Stimulated activated CD4-positive, alpha-beta T cell treated with anti-CD3 and anti-CD28 coated beads, Interleukin-2, amount 100 ng/mL, for 24 hours (primary cell): ENCODE data around the gene GNPDA2.

Experiments used
- DNase-seq, 2 donors: peaks; one replicate each; pipeline ENCODE4 v3.0.0-alpha.2; 2020

The GNPDA2 gene

GRCh38 chr4:44678094-44679041 lies 48.0 kb downstream of the GNPDA2 start, which contains the start of gene GUF1:
TSS of gene GUF1 (plus strand) at chr4:44678420. CDS start at chr4:44678623, 203 bp downstream.
- peak; percentile 86 to 87 for DNase-seq

- no peak for DNase-seq
Measured at GRCh38 chr4:44675366-44675765, 51.0 kb downstream of the GNPDA2 start.

GRCh38 chr4:44674471-44674870 lies 51.9 kb downstream of the GNPDA2 start:
- DNase-seq, result no peak

- DNase-seq, result no peak
Measured at GRCh38 chr4:44671636-44672035, 54.7 kb downstream of the GNPDA2 start.

- no peak for DNase-seq
Measured at GRCh38 chr4:44670506-44671199, 55.7 kb downstream of the GNPDA2 start.

- DNase-seq, result no peak
Measured at GRCh38 chr4:44668526-44668925, 57.8 kb downstream of the GNPDA2 start.

GRCh38 chr4:44663539-44664263 lies 62.7 kb downstream of the GNPDA2 start:
- no peak for DNase-seq

- DNase-seq, result no peak
Measured at GRCh38 chr4:44662623-44663005, 63.7 kb downstream of the GNPDA2 start.

GRCh38 chr4:44661940-44662622 lies 64.3 kb downstream of the GNPDA2 start:
- DNase-seq, result no peak

- no peak for DNase-seq
Measured at GRCh38 chr4:44660396-44660795, 66.0 kb downstream of the GNPDA2 start.

GRCh38 chr4:44652002-44652401 lies 74.4 kb downstream of the GNPDA2 start:
- DNase-seq, result no peak
